Measurements from ENCODE around the gene TEC.

- TF ChIP-seq CTCF (optimal IDR thresholded peaks at IDR 0.05 in 1 of 3, IDR thresholded peaks at IDR 0.05 in 1 of 3, conservative IDR thresholded peaks at IDR 0.05 in 1 of 3; ENCODE audit: extremely low read depth in 1 of 3, insufficient read depth in 2 of 3, low read length in 3 of 3): no peak
- no peak for TF ChIP-seq EZH2 (IDR thresholded peaks at IDR 0.05; ENCODE audit: low read length)
Measured at GRCh38 chr4:48243429-48243828, 26.2 kb downstream of the TEC start.

Data from keratinocyte (primary cell).